ENCODE measurements around the gene XPNPEP2. TPM values are rescaled to one million over a fixed set of nuclear protein-coding genes. Genes with fewer than 3 reads are reported as not detected.

The XPNPEP2 gene
- total RNA-seq, 1 experiment from 2014 or later: not detected

DNA sequence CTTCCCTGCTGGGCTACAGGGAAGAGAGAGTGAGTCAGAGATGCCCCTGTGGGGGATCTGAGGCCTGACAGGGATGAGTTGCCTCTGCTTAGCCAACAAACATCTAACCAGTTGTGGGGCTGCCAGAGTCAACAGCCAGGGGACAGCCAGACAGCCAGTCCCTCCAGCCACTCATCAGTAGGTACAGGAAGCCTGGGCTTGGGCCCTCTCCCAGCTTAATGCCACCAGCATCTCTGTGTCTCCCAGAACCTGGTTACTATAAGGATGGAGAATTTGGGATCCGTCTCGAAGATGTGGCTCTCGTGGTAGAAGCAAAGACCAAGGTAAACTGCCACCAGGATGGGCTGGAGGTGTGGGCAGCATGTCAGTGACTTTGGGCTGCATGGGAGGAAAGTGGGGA, 23.7 kb downstream of the XPNPEP2 start:
- no peak overlapping the region for H3K4me3 ChIP-seq
- H3K36me3 ChIP-seq: no peaks in the 10 kb centered on the region
- H3K9me3 ChIP-seq: no peaks in the 10 kb centered on the region
- peak; percentile 18 for DNase-seq
- no peaks in the 10 kb centered on the region for H3K27me3 ChIP-seq

DNA sequence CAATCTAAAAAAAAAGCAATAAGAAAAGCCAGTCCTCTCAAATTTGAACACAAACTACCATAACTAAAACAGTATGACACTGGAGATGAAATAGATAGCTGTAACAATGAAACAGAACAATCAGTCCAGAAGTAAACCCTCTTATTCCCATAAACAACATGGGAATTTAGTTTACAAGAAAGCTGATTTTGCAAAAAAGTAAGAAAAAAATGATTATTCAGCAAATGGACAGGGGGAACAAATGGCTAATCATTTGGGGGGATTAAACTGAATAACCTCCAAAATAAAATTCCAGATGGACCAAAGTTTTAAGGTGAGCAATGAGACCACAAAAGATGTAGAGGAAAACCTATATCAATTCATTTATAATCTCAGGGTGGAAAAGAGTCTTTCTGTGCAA, 24.9 kb downstream of the XPNPEP2 start:
- Histone ChIP-seq H3K4me3 (no peak overlapping the region), H3K27me3 (no peaks in the 10 kb centered on the region), H3K9me3 (no peaks in the 10 kb centered on the region), H3K36me3 (no peaks in the 10 kb centered on the region)
- DNase-seq: no peak

DNA sequence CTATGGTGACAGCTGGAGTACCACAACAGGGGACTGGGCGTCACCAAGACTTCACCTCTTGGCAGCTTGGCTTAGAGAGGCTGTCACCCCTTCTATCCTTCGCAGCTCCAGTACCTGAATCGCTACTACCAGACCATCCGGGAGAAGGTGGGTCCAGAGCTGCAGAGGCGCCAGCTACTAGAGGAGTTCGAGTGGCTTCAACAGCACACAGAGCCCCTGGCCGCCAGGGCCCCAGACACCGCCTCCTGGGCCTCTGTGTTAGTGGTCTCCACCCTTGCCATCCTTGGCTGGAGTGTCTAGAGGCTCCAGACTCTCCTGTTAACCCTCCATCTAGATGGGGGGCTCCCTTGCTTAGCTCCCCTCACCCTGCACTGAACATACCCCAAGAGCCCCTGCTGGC, 29.4 kb downstream of the XPNPEP2 start:
- no peaks in the 10 kb centered on the region for H3K36me3 ChIP-seq
- H3K27me3 ChIP-seq: no peaks in the 10 kb centered on the region
- no peak for DNase-seq
- no peak overlapping the region for H3K4me3 ChIP-seq
- H3K9me3 ChIP-seq: no peaks in the 10 kb centered on the region

DNA sequence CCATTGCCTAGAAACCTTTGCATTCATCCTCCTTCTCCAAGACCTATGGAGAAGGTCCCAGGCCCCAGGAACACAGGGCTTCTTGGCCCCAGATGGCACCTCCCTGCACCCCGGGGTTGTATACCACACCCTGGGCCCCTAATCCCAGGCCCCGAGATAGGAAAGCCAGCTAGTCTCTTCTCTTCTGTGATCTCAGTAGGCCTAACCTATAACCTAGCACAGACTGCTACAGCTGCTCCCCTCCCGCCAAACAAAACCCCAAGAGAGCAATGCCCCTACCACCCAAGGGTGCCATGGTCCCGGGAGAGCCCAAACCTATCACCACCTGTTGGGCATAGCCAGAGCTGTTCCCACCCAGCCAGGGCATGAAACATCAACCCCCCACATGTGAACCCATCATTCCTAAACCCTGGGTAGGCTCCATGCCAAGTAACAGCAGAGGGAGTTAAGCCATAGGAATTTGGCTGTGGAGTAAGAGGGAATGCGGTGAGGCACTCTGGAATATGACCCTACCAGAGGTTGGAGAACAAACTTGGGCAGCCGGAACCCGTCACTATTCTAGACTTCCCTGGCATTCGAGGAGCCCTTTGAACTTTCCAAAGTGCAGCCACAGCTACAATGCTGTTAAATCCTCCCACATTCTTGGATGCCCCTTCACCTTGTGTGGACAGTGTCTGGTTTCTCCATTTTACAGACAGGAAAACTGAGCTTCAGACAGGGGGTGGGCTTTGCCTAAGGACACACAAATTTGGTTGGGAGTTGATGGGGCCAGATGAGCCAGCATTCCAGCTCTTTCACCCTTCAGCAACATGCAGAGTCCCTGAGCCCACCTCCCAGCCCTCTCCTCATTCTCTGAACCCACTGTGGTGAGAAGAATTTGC, 30.0 kb downstream of the XPNPEP2 start:
- Histone ChIP-seq H3K27me3 (no peaks in the 10 kb centered on the region), H3K9me3 (no peaks in the 10 kb centered on the region), H3K36me3 (no peaks in the 10 kb centered on the region), H3K4me3 (no peak overlapping the region)
- DNase-seq: no peak

DNA sequence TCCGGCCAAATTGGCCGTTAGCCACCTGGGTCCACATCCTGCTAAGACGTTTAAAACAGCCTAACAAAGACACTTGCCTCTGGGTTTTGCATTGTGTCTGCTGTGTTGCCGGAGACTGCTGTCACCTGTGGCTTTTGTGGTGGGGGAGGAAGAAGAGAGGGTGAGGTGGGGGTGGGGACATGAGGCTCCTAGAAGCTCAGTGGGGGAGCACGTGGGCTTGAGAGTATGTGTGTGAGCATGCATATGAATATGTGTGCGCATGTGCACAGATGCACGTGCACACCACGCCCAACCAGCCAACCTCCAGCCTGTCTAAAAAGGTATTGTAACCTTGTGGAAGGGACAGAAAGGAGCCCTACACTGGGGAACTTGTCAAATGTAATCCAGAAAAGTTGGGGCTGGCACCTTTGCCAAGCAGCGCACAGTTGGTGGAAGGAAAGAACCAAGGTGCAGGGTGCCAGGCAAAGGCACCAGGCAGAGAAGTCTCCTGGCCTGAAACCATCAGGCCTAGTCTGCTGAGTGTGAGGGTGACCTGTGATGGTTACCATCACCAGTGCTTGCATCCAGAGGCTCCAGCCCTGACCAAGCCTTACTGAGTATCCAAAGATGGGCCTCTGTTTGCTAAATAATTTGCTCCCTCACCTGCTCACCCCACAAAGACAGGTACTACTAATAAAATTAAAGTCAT, 30.8 kb downstream of the XPNPEP2 start:
- Histone ChIP-seq H3K9me3 (no peaks in the 10 kb centered on the region), H3K27me3 (no peaks in the 10 kb centered on the region), H3K36me3 (no peaks in the 10 kb centered on the region), H3K4me3 (no peak overlapping the region)
- no peak for DNase-seq

DNA sequence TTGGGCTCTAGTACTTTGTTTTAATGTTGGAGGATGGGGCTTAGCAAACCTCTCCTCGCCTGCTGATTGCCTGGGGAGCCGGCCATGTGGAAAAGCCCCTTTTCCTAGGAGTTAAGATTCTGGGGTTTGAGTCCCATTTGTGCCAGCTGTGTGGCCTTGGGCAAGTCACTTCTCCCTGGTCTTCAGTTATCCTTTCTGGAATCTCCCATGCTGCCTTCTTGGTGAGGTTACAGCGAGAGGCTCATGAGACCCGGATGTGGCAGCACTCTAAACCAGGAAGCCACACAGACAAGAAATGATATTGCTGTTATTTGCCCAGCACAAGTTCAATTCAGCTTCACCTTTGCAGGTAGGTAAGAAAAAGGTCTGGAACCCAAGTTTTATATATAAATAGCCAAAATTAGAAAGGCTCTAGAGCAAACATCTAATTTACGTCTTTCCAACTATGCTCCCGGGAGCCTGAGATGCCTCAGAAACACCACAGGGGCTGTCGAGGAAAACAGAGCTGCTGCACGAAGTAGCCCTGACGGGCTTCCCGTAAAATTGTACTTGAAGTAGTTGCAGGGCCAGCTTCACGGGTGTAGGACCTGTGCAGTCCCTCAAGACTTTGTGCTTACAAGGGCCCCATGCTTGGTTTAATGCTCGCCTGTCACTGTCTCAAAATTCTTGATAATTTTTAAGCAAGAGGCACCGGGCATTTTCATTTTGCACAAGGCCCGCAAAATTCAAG, 32.7 kb downstream of the XPNPEP2 start:
- Histone ChIP-seq H3K27me3 (no peaks in the 10 kb centered on the region), H3K9me3 (no peaks in the 10 kb centered on the region), H3K36me3 (no peaks in the 10 kb centered on the region), H3K4me3 (no peak overlapping the region)
- DNase-seq: no peak

DNA sequence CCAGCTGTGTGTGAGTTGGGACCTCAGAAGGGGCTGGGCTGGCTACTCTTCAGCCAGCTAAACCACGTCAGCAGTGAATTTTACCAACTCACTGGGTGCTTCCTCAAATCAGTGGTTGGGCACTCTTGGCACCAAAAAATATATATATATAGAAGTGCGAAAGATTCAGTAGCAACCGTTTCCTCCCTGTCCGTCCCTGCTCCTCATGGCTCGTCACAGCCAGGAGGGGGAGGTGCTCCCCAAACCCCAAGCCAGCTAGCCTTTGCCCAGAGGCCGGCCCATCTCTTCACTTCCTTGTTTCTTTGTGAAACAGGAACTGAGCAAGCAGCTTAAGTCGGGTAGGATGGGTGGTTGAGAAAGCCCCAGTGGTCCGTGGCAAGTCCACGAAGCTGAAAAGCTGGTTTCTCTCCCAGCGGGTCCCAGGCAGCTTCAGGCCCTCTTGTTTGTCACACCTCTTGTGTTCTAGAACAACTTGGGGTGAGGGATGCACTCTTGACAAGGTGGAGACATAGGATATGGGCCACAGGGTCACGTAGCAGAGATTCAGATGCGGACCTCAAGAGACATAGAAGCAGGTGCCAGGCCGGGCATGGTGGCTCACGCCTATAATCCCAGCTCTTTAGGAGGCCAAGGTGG, 34.1 kb downstream of the XPNPEP2 start:
- Histone ChIP-seq H3K4me3 (no peak overlapping the region), H3K36me3 (no peaks in the 10 kb centered on the region), H3K27me3 (no peaks in the 10 kb centered on the region), H3K9me3 (no peaks in the 10 kb centered on the region)
- DNase-seq: no peak

DNA sequence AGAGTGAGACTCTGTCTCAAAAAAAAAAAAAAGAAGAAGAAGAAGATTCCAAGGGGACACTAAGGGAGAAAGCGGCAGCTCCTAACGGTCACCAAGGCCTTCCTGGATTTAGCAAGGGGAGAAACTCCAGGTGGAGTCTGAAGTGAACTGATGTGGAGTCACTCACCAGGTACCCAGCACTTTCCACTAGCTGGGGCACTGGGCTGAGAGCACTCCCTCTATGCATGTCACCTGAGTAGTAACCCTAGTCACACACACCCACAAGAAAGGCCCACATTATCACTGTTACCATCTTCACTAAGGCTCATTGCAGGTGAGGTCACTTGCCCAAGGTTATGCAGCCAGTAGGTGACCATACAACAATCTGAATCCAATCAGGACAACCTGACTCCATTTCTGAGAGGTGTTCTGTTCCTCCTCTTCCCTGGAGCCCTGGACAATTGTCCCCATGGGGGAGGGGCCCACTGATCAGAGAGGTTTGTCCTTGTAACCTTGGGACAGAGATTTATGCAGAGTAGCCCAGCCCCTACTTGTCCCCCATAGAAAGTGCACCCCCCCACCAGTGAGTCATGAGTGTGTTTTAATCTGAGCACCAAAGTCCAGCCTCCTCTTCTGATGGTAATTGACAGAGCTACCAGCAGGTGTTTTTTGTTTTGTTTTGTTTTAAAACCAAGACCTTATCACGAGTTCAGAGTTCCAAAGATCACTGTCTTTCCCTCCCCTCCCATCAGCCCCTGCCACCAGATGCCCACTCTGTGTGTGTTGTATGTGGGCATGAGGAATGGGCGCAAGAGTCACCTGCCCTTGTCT, 35.1 kb downstream of the XPNPEP2 start:
- no peak for DNase-seq
- no peaks in the 10 kb centered on the region for H3K36me3 ChIP-seq
- no peaks in the 10 kb centered on the region for H3K9me3 ChIP-seq
- H3K4me3 ChIP-seq: no peak overlapping the region
- H3K27me3 ChIP-seq: no peaks in the 10 kb centered on the region

DNA sequence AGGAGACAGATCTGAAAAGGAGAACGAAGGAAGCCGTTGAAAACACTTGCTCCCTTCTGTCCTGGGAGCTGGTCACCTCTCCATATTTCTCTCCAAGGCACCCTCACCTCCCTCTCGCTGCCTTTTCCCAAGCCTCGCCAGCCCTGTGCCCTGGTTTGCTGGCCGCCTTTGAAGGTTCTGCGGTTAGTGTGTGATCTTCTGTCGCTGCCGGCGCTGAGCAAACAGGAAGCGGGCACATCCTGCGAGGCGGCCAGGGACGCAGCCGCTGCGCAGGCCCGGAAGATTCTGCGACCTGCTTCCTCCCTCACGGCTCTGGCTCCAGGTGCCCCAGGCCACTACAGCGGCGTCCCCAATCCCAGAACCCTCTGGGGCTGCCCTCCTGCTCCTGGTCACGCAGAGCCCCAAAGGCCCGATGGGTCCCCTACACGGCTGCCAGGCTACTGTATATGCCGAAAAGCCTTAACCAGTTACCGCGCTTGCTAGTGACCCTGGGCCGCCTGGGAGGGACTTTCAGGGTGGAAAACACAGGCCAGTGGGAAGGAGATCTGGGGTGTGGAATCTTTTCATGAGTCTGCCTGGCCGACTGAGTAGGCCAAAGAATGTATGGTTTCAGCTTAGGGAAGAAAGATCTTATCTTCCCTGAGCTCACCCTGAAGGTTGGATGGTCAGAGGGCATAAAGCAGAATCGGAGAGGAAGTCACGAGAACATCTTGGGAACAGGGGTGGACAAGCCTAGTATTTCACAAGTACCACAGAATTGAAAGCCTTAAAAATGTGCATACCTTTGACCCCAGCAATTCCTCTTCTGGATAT, 38.6 kb downstream of the XPNPEP2 start:
- no peak overlapping the region for H3K4me3 ChIP-seq
- no peaks in the 10 kb centered on the region for H3K9me3 ChIP-seq
- no peak for DNase-seq

DNA sequence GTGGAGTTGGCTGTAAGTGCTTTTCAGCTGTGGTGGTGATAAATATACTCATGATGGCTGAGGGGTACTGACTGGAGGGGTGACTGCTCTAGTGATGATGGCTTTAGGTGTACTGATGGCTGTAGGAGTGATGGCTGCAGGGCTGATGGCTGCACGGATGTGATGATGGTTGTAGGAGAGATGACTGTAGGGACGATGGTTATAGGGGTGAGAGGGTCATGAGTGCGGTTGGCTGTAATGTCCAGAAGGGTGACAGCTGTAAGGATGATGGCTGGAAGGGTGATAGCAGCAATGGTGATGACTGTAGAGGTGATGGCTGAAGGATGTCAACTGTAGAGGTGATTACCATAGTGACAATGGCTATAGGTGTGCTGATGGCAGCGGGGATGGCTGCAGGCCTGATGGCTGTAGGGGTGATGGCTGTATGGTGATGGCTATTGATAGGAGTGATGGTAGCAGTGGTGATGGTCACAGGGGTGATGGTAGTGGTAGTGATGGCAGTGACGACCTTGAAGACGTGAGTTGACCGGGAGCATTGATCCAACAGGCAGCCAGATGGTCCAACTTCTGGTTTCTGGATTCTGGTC, 40.4 kb downstream of the XPNPEP2 start:
- Histone ChIP-seq H3K36me3 (no peaks in the 10 kb centered on the region), H3K4me3 (no peak overlapping the region), H3K27me3 (no peaks in the 10 kb centered on the region), H3K9me3 (no peaks in the 10 kb centered on the region)
- no peak for DNase-seq

More for the DNA sequence above, 38.6 kb downstream of the XPNPEP2 start:
- no peaks in the 10 kb centered on the region for H3K27me3 ChIP-seq
- no peaks in the 10 kb centered on the region for H3K36me3 ChIP-seq

DNA sequence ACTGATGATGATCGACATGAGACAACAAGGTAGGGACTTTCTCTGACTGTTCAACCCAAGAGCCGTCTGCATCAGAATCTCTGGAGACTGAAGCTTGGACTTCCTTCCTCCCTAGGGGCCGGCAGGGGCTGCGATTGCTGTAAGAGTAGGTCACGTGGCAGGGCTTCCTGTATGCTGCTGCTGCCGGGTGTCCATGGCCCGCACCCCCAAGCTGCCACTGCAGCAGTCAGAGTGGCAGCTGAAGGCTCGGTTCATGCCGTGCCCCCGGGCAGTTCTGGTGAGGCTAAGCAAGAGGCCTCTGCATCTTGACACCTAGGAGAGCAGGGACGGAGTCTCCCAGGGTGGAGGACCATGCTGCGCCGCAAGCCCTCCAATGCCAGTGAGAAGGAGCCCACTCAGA, 41.0 kb downstream of the XPNPEP2 start, which contains the start of gene SASH3:
SASH3 (plus strand) TSS at position 203 of the 400 bp plus-strand sequence; CDS start at position 352, 149 bp downstream.
- Histone ChIP-seq H3K27me3 (no peaks in the 10 kb centered on the region), H3K36me3 (no peaks in the 10 kb centered on the region), H3K9me3 (no peaks in the 10 kb centered on the region), H3K4me3 (no peak within 1 kb of the TSS)
- no peak for DNase-seq

DNA sequence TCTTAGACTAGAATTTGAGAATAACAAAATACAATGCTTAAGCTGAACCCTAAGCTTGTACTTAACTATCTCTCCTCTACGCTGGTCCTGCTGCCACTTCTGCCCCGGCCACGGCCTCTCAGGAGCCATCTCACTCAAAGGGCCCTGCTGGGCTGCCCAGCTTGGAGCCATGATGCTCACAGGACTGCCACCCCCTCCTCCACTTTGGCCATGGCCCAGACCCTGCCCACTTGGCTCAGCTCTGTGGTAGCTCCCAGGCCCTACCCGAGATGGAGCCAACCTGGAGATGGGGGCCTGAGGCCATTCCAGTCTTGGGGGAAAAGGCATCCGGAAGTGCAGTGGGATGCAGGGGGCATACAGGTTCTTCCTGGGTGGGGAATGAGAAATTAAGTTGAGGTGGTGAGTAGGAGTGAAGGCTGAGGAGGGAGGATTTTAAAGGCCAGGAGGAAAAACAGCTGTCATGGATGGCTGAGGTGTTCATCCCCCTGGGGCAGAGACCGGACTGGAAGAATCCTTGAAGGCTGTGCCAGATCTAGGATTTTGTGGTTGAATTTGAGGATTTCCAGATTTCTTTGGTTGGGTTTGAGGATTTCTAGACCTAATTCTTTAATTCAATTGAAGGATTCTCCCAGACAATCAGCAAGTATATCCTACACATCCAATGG, 41.8 kb downstream of the XPNPEP2 start:
- Histone ChIP-seq H3K9me3 (no peaks in the 10 kb centered on the region), H3K4me3 (no peak overlapping the region), H3K36me3 (no peaks in the 10 kb centered on the region), H3K27me3 (no peaks in the 10 kb centered on the region)
- DNase-seq: no peak

DNA sequence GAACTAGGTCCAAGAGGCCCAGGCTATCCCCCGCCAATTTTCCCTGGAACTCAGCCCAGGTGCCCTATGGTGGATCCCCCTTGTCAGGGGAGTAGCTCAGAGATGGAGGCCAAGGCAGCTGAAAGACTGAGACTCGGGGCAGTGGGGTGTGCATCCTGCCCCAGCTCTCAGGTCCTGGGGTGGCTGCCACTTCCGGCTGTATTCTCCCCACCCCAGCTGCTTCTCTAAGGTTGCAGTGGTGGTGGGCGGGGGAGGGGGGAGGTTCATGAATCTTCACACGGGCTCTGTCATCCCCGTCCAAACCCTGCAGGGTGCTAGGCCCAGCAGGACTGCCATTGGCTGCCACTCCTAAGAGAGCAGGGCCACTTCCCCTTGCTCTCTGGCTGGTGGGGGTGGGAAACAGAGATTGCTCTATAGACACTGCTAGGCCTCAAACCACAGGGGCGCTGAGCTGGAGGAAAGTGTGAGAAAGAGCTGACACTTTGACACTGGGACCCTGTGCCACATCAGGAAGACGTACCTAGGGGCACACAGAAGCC, 42.4 kb downstream of the XPNPEP2 start:
- no peaks in the 10 kb centered on the region for H3K36me3 ChIP-seq
- H3K27me3 ChIP-seq: no peaks in the 10 kb centered on the region
- H3K4me3 ChIP-seq: no peak overlapping the region
- no peak for DNase-seq
- no peaks in the 10 kb centered on the region for H3K9me3 ChIP-seq

DNA sequence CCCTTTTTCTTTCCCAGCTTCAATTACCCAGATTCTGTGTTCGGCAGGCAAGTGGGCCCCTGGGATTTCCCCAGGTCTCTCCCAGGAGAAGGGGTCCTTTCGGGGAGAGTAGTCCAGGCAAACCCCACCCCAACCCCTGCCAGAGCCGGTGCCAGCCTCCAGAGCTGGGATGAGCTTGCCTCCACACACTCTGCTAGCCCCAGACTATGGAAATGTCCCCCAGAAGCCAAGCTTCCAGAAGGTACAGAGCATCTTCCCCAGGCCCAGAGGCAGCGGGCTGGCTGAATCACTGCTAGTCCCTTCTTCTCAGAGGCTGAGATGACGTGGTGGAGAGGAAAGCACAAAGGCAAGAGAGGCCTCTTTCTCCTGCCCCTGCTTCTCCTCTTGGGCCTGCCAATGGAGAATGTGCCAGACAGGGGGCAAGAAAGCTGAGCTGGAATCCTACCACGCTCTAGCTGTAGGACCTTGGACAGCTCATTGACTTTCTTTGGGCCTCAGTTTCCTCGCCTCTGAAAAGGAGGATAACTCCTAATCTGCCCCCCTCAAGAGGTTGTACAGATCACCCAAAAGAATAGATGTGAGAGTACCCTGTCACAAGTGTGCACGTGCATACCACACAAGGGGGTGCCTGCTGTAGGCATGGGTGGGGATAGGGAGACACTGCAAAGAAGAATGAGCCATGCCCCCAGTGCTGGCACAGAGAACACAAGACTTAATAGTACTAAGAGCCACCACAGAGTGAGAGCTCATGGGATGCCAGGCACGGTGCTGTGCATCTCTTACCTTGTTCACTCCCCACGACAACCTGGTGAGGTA, 43.1 kb downstream of the XPNPEP2 start:
- no peaks in the 10 kb centered on the region for H3K27me3 ChIP-seq
- no peaks in the 10 kb centered on the region for H3K36me3 ChIP-seq
- no peak for DNase-seq
- H3K9me3 ChIP-seq: no peaks in the 10 kb centered on the region
- H3K4me3 ChIP-seq: no peak overlapping the region
